A549 (cell line): Measurements from ENCODE around the gene RPL29.

Experiments
- CHD2 ChIP-seq: fragments of 150-350 bp; IDR thresholded peaks from 2 replicates; pipeline ENCODE4 v1.6.1; 2014; ENCODE audit warnings: low read length; ENCODE audit not compliant: partially characterized antibody
- EP300 ChIP-seq, 2 experiments: fragments of >200 bp; sonication (Bioruptor Twin); formaldehyde crosslinking; IDR thresholded peaks; 2 replicates in 1 of 2; 3 replicates in 1 of 2; pipeline ENCODE4 v1.6.1; 2016 to 2017
- ESRRA ChIP-seq: fragments of 150-350 bp; IDR thresholded peaks from 2 replicates; pipeline ENCODE4 v1.6.1; 2014; ENCODE audit warnings: mild to moderate bottlenecking, low read length, borderline replicate concordance
- KDM1A ChIP-seq: fragments of 200-600 bp; sonication (generic); IDR thresholded peaks from 2 replicates; pipeline ENCODE4 v1.6.1; 2016; ENCODE audit warnings: low read depth, mild to moderate bottlenecking
- MAFK ChIP-seq: fragments of 450-650 bp; IDR thresholded peaks from 2 replicates; pipeline ENCODE4 v1.6.1; 2014; ENCODE audit not compliant: partially characterized antibody
- NFE2L2 ChIP-seq: fragments of 150-350 bp; conservative IDR thresholded peaks from 2 replicates; pipeline ENCODE4 v1.6.1; 2014; ENCODE audit warnings: low read length
- POLR2A ChIP-seq: IDR thresholded peaks from 2 replicates; pipeline ENCODE4 v1.6.1; 2012; ENCODE audit warnings: mild to moderate bottlenecking, low read length
- SMC3 ChIP-seq: fragments of >200 bp; sonication (Bioruptor Twin); formaldehyde crosslinking; IDR thresholded peaks from 3 replicates; pipeline ENCODE4 v1.6.1; 2018; ENCODE audit warnings: inconsistent platforms
- ZSCAN20 ChIP-seq: fragments of 250-450 bp; sonication (Bioruptor Pico); IDR thresholded peaks from 2 replicates; pipeline ENCODE4 v1.8.0; 2022; ENCODE audit warnings: mild to moderate bottlenecking, moderate library complexity
- TF ChIP-seq, protein P1 (sequence below): IDR thresholded peaks from 2 replicates; pipeline ENCODE4 v1.6.1; 2012
- TF ChIP-seq, protein P2 (sequence below): fragments of >200 bp; sonication (Bioruptor Twin); formaldehyde crosslinking; IDR thresholded peaks from 3 replicates; pipeline ENCODE4 v1.5.1; 2016
- TF ChIP-seq, protein P3 (sequence below): fragments of 450-650 bp; IDR thresholded peaks from 2 replicates; pipeline ENCODE4 v1.6.1; 2014; ENCODE audit warnings: antibody characterized with exemption
- TF ChIP-seq, protein P4 (sequence below): fragments of >200 bp; sonication (Bioruptor Twin); formaldehyde crosslinking; IDR thresholded peaks from 3 replicates; pipeline ENCODE4 v1.6.1; 2016

DNA sequence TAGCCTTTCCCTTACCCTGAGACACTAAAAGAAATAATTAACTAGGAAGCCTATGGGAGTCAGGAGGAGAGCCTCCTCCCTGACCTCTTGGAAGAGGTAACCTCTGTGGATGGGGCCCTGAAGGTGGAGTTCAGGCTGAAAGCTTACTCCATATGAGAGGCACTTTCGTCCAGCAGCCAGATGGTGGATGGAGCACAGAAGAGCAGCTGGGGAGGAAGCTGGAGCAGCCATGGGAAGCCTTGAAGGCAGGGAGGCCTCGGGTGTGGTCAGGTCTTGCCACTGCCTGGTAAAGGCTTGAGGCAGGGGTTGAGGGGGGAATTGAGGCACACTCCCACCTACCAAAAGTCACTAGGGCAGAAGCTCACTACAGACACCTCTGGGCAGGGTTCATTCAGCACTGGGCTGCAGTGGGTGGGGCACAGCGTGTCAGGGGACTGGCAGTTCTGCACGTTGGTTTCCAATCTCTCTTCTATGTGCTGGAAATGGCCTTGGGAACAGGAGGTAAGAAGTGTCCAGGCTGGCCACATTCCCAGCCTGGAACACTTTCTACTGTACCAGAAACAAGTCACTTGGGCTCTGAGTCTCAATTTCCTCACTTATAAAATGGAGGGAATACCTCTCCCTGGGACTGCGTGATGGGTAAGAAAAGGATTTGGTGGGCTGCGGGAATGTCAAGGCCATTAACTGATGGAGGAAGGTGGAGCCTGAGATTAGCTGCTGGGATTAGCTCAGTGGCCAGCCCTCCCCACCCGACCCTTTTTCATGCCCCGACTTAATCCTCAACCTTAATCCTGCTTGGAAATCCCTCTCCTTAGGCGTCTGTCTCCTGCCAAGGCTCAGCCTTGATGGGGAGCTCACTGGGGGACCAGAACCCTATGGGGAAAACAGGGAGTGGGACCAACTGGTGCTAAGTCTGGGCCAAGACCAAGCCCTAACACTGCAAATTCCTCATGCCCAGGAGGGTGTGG, 33.8 kb downstream of the RPL29 start:
- TF ChIP-seq KDM1A (no peak), MAFK (no peak), ESRRA (no peak), NFE2L2 (no peak), ZSCAN20 (CRISPR knock-in tag) (no peak), POLR2A (no peak), EP300 (IDR thresholded peaks at IDR 0.05) (no peak), CHD2 (no peak), SMC3 (no peak)
- TF ChIP-seq, protein P1, sequence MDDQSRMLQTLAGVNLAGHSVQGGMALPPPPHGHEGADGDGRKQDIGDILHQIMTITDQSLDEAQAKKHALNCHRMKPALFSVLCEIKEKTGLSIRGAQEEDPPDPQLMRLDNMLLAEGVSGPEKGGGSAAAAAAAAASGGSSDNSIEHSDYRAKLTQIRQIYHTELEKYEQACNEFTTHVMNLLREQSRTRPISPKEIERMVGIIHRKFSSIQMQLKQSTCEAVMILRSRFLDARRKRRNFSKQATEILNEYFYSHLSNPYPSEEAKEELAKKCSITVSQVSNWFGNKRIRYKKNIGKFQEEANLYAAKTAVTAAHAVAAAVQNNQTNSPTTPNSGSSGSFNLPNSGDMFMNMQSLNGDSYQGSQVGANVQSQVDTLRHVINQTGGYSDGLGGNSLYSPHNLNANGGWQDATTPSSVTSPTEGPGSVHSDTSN: no peak
- TF ChIP-seq, protein P2, sequence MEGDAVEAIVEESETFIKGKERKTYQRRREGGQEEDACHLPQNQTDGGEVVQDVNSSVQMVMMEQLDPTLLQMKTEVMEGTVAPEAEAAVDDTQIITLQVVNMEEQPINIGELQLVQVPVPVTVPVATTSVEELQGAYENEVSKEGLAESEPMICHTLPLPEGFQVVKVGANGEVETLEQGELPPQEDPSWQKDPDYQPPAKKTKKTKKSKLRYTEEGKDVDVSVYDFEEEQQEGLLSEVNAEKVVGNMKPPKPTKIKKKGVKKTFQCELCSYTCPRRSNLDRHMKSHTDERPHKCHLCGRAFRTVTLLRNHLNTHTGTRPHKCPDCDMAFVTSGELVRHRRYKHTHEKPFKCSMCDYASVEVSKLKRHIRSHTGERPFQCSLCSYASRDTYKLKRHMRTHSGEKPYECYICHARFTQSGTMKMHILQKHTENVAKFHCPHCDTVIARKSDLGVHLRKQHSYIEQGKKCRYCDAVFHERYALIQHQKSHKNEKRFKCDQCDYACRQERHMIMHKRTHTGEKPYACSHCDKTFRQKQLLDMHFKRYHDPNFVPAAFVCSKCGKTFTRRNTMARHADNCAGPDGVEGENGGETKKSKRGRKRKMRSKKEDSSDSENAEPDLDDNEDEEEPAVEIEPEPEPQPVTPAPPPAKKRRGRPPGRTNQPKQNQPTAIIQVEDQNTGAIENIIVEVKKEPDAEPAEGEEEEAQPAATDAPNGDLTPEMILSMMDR: no peak
- TF ChIP-seq, protein P3, sequence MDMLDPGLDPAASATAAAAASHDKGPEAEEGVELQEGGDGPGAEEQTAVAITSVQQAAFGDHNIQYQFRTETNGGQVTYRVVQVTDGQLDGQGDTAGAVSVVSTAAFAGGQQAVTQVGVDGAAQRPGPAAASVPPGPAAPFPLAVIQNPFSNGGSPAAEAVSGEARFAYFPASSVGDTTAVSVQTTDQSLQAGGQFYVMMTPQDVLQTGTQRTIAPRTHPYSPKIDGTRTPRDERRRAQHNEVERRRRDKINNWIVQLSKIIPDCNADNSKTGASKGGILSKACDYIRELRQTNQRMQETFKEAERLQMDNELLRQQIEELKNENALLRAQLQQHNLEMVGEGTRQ: no peak
- TF ChIP-seq, protein P4, sequence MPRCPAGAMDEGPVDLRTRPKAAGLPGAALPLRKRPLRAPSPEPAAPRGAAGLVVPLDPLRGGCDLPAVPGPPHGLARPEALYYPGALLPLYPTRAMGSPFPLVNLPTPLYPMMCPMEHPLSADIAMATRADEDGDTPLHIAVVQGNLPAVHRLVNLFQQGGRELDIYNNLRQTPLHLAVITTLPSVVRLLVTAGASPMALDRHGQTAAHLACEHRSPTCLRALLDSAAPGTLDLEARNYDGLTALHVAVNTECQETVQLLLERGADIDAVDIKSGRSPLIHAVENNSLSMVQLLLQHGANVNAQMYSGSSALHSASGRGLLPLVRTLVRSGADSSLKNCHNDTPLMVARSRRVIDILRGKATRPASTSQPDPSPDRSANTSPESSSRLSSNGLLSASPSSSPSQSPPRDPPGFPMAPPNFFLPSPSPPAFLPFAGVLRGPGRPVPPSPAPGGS: no peak
